Fibroblast of skin of left quadriceps (primary cell): Measurements from ENCODE around the gene CCDC8.
"Not testable (repeated sequence)": the region's sequence is repeated elsewhere in the genome, so short reads cannot be mapped to it uniquely, and the experiment has no call there.

ENCODE experiments used
- DNase-seq, 2 experiments: peaks; one replicate each; pipeline ENCODE4 v3.0.0-alpha.2; 2013; ENCODE audit warnings: low read depth in 2 of 2

Gene CCDC8

GRCh38 chr19:46404753-46405468, 8.5 kb downstream of the CCDC8 start:
- DNase-seq, result no peak

- DNase-seq, result no peak
Observed at GRCh38 chr19:46404055-46404752, 9.2 kb downstream of the CCDC8 start.

GRCh38 chr19:46402725-46403124, 10.6 kb downstream of the CCDC8 start:
- DNase-seq, result no peak

- DNase-seq, result not testable (repeated sequence)
Observed at GRCh38 chr19:46397801-46398479, 15.4 kb downstream of the CCDC8 start.

- no peak for DNase-seq
Observed at GRCh38 chr19:46394402-46394797, 19.0 kb downstream of the CCDC8 start.

- DNase-seq, result no peak
Observed at GRCh38 chr19:46393456-46394401, 19.6 kb downstream of the CCDC8 start.

GRCh38 chr19:46392837-46393236, 20.5 kb downstream of the CCDC8 start:
- no peak for DNase-seq

- DNase-seq, result peak; percentile 71 to 72
Observed at GRCh38 chr19:46392252-46392801, 21.0 kb downstream of the CCDC8 start.

GRCh38 chr19:46391296-46392251, 21.8 kb downstream of the CCDC8 start:
- no peak for DNase-seq

- DNase-seq, result no peak
Observed at GRCh38 chr19:46390866-46391265, 22.5 kb downstream of the CCDC8 start.

GRCh38 chr19:46390121-46390858, 23.1 kb downstream of the CCDC8 start:
- DNase-seq, result no peak

- DNase-seq, result no peak
Observed at GRCh38 chr19:46388311-46389095, 24.9 kb downstream of the CCDC8 start.

- no peak for DNase-seq
Observed at GRCh38 chr19:46387713-46388130, 25.6 kb downstream of the CCDC8 start.

GRCh38 chr19:46386996-46387712, 26.2 kb downstream of the CCDC8 start:
- DNase-seq, result no peak

GRCh38 chr19:46386151-46386550, 27.2 kb downstream of the CCDC8 start:
- no peak for DNase-seq

GRCh38 chr19:46385636-46386035, 27.7 kb downstream of the CCDC8 start:
- DNase-seq, result no peak

- no peak for DNase-seq
Observed at GRCh38 chr19:46384396-46384795, 29.0 kb downstream of the CCDC8 start.

GRCh38 chr19:46383846-46384245, 29.5 kb downstream of the CCDC8 start:
- DNase-seq, result no peak
